GM19238 (cell line): ENCODE results near the gene SDF2L1.
"Not testable (repeated sequence)": the region's sequence is repeated elsewhere in the genome, so short reads cannot be mapped to it uniquely, and the experiment has no call there.

Source experiments
- DNase-seq: peaks from one replicate; pipeline ENCODE4 v3.0.0; 2011; ENCODE audit warnings: low spot score; ENCODE audit not compliant: insufficient read length

The SDF2L1 gene

GRCh38 chr22:21661991-21662390 lies 19.9 kb downstream of the SDF2L1 start:
- no peak for DNase-seq

- no peak for DNase-seq
Measured at GRCh38 chr22:21663738-21664137, 21.6 kb downstream of the SDF2L1 start.

GRCh38 chr22:21665047-21665851 lies 23.1 kb downstream of the SDF2L1 start:
- DNase-seq = no peak

GRCh38 chr22:21666786-21667185 lies 24.7 kb downstream of the SDF2L1 start:
- DNase-seq = no peak

- DNase-seq = no peak
Measured at GRCh38 chr22:21669026-21669425, 26.9 kb downstream of the SDF2L1 start.

- no peak for DNase-seq
Measured at GRCh38 chr22:21672107-21672629, 30.1 kb downstream of the SDF2L1 start.

- no peak for DNase-seq
Measured at GRCh38 chr22:21673534-21674321, 31.6 kb downstream of the SDF2L1 start.

GRCh38 chr22:21674638-21675245 lies 32.6 kb downstream of the SDF2L1 start:
- DNase-seq = no peak

GRCh38 chr22:21677606-21678443 lies 35.7 kb downstream of the SDF2L1 start:
- DNase-seq = no peak

GRCh38 chr22:21678842-21679241 lies 36.7 kb downstream of the SDF2L1 start:
- DNase-seq = not testable (repeated sequence)

- DNase-seq = no peak
Measured at GRCh38 chr22:21679383-21679782, 37.3 kb downstream of the SDF2L1 start.

- DNase-seq = no peak
Measured at GRCh38 chr22:21680830-21681565, 38.9 kb downstream of the SDF2L1 start.

- no peak for DNase-seq
Measured at GRCh38 chr22:21681566-21682370, 39.7 kb downstream of the SDF2L1 start.

- DNase-seq = no peak
Measured at GRCh38 chr22:21682385-21683175, 40.5 kb downstream of the SDF2L1 start.

- DNase-seq = no peak
Measured at GRCh38 chr22:21683401-21683811, 41.3 kb downstream of the SDF2L1 start.

GRCh38 chr22:21684492-21685163 lies 42.5 kb downstream of the SDF2L1 start:
- no peak for DNase-seq

GRCh38 chr22:21685164-21685513 lies 43.0 kb downstream of the SDF2L1 start:
- DNase-seq = no peak

- no peak for DNase-seq
Measured at GRCh38 chr22:21686193-21686608, 44.1 kb downstream of the SDF2L1 start.
